DMS153 treated with DMSO at 0.1 percent for 48 hours (cell line): ENCODE results near the gene PCK2.

Source experiments
- DNase-seq: peaks from one replicate; lab custom pipeline; 2025; ENCODE audit not compliant: unreplicated experiment; lab: John Stamatoyannopoulos, UW

Gene PCK2

GRCh38 chr14:24074625-24075484 lies 19.3 kb upstream of the PCK2 start:
- no peak for DNase-seq

DNA sequence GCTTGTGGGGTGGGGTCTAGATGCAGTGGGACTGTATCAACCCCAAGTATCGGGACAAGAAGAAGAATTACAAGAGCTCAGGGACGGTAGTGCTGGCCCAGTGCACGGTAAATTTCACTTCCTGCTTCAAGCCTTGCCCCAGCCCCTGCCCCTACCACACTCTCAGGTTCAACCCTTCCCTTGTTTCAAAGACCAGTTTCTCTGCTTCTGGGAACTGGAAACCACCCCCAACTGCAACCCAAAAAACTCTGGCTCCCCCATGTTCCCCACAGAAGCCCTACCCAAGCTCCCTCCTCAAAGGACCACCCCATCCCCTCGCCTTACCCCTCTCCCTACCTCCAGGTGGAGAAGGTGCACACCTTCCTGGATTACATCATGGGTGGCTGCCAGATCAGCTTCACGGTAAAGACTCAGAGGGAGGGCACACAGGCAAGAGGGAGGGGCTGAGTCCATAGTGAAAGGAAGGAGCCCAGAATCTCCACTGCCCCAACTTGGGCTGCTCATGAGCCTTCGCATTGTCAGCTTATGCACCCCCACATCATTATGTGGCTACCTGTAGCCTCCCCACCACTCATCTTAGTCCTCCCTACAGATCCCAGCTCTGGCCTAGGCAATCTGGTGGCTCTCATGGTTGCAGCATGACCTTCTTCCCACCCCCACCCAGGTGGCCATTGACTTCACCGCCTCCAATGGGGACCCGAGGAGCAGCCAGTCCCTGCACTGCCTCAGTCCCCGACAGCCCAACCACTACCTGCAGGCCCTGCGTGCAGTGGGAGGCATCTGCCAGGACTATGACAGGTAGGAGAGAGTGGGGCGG lies 18.4 kb upstream of the PCK2 start:
- no peak for DNase-seq

GRCh38 chr14:24076302-24076601 lies 17.9 kb upstream of the PCK2 start:
- DNase-seq: no peak

- DNase-seq: no peak
Measured at GRCh38 chr14:24077086-24077485, 17.0 kb upstream of the PCK2 start.

- DNase-seq: no peak
Measured at GRCh38 chr14:24078146-24078545, 16.0 kb upstream of the PCK2 start.

DNA sequence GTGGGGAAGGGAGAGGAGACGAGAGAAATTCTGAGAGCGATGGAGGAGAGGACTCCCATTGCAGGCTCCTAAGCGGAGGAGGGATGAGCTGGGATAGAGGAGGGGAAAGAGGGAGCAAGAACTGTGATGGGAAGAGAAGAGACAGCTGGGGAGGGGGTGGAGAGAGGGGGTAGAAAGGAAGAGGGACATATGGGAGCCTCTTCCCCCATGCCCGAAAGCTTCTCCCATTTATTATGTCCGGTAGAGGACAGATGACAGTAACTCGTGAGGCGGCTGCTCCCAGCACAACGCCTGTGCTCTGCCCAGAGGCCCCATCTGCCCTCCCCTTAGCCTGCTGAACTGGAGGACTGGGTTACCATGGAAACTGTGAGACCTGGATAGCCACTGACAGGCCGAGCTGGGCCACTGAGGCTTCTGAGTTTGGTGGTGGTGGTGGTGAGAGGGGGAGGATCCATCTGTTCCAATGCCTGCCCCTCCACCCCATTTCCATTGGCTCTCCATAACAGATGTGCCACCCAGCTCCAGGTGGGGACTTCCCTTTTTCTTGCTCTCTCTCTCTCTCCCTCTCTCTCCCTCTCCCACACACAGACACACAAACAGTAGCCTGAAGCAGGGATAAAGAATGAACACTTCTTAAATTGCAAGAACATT lies 14.5 kb upstream of the PCK2 start:
- no peak for DNase-seq

- no peak for DNase-seq
Measured at GRCh38 chr14:24080142-24080530, 14.0 kb upstream of the PCK2 start.

DNA sequence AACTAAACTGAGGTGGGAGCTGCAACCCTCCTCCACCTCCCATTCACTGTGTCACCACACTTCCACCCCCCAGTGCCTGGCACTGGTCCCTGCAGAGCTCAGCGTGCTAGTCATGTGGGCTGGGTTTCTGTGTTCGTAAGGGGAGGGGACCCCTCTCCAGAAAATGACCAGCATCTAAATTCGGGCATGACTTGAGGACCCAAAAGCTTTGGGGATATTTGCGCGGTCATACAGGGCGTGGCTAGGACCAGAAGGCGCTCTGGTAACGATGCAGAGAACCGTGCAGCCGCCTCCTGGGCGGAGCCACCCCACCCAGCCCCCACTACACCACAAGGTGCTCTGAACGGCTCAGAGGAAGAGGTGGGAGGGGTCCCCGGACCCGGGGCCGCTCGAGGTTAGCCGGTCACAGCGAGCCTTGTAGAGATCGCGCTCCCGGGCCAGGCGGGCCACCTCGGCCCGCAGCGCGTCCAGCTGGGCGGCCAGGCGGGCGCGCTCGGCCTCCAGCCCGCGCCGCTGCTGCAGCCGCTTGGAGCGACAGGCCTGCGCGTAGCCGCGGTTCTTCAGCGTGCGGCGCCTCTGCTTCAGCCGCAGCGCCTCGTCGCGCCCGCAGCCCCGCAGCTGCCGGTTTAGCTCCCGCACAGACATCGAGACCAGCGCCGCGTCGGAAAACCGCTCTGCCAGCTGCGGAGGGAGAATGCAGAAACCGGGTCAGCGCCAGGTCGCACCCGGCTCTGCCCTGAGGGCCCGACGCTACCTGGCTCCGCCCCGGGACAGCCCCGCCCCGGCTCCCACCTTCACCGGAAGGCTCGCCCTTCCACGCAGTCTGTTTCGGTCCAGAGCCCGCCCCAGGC lies 13.0 kb upstream of the PCK2 start:
- DNase-seq: peak; percentile 28

DNA sequence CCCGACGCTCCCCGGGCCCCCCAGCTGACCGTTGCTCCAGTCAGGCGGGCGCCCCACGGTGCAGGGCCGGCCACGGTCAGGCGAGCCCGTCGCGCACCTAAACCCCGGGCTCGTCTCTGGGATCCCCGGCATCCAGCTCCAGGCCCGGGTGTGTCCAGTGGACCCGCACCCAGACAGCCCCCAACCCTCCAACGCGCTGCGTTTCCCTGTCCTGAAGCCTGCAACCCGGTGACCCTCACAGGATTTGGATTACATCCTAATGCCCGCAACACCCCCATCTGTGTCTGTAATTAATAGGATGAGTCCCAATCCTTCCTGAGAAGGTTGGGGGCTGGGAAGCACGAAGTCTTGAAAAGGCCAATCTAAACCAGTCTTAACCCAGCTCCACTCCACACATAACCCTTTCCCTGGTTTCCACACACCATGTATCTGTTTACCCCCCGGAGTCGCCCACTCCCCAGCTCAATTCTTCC lies 12.3 kb upstream of the PCK2 start:
- DNase-seq: no peak

GRCh38 chr14:24082411-24083080 lies 11.6 kb upstream of the PCK2 start:
- no peak for DNase-seq

- DNase-seq: no peak
Measured at GRCh38 chr14:24083462-24083861, 10.6 kb upstream of the PCK2 start.

GRCh38 chr14:24084440-24084839 lies 9.7 kb upstream of the PCK2 start:
- no peak for DNase-seq

GRCh38 chr14:24085215-24085614 lies 8.9 kb upstream of the PCK2 start:
- DNase-seq: no peak

- no peak for DNase-seq
Measured at GRCh38 chr14:24086193-24086955, 7.7 kb upstream of the PCK2 start.

- DNase-seq: no peak
Measured at GRCh38 chr14:24087004-24087403, 7.1 kb upstream of the PCK2 start.

- DNase-seq: no peak
Measured at GRCh38 chr14:24088095-24088494, 6.0 kb upstream of the PCK2 start.

GRCh38 chr14:24089890-24090289 lies 4.2 kb upstream of the PCK2 start:
- DNase-seq: no peak

DNA sequence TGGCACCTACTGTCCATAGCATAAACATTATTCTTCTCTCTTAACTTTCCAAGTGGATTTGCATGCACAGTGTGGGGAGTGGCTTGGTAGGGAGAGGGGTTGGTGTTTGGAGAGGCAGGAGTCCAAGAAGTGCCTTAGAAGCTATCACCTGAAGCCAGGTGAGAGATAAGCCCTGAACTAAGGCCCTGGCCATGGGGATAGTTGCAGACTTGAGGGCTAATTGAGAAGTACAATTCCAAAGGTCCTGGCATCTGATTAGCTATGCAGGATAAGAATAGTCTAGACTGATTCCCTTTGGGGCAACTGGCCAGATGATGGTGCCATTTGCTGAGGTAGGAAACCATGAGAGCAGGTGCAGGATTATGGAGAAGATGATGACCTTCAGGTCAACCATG lies 2.0 kb upstream of the PCK2 start:
- DNase-seq: no peak

- no peak for DNase-seq
Measured at GRCh38 chr14:24092505-24093206, 1.5 kb upstream of the PCK2 start.
